ENCODE measurements around the gene RIPOR2.

Gene RIPOR2

GRCh38 chr6:24903681-24904080 is 32.1 kb downstream of the RIPOR2 start:
- H3K27ac ChIP-seq: no peak overlapping the region
- no peak for TF ChIP-seq ZFX (IDR thresholded peaks at IDR 0.05; ENCODE audit: borderline replicate concordance)
- TF ChIP-seq, protein P1, sequence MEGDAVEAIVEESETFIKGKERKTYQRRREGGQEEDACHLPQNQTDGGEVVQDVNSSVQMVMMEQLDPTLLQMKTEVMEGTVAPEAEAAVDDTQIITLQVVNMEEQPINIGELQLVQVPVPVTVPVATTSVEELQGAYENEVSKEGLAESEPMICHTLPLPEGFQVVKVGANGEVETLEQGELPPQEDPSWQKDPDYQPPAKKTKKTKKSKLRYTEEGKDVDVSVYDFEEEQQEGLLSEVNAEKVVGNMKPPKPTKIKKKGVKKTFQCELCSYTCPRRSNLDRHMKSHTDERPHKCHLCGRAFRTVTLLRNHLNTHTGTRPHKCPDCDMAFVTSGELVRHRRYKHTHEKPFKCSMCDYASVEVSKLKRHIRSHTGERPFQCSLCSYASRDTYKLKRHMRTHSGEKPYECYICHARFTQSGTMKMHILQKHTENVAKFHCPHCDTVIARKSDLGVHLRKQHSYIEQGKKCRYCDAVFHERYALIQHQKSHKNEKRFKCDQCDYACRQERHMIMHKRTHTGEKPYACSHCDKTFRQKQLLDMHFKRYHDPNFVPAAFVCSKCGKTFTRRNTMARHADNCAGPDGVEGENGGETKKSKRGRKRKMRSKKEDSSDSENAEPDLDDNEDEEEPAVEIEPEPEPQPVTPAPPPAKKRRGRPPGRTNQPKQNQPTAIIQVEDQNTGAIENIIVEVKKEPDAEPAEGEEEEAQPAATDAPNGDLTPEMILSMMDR (IDR thresholded peaks at IDR 0.05): no peak

GRCh38 chr6:24902782-24903181 is 33.0 kb downstream of the RIPOR2 start:
- no peak overlapping the region for H3K27ac ChIP-seq
- TF ChIP-seq, protein P1 (IDR thresholded peaks at IDR 0.05): no peak
- no peak for TF ChIP-seq ZFX (IDR thresholded peaks at IDR 0.05; ENCODE audit: borderline replicate concordance)

- TF ChIP-seq ZFX (IDR thresholded peaks at IDR 0.05; ENCODE audit: borderline replicate concordance): no peak
- TF ChIP-seq, protein P1 (IDR thresholded peaks at IDR 0.05): no peak
- H3K27ac ChIP-seq: no peak overlapping the region
Measured at GRCh38 chr6:24901698-24902328, 33.9 kb downstream of the RIPOR2 start.

DNA sequence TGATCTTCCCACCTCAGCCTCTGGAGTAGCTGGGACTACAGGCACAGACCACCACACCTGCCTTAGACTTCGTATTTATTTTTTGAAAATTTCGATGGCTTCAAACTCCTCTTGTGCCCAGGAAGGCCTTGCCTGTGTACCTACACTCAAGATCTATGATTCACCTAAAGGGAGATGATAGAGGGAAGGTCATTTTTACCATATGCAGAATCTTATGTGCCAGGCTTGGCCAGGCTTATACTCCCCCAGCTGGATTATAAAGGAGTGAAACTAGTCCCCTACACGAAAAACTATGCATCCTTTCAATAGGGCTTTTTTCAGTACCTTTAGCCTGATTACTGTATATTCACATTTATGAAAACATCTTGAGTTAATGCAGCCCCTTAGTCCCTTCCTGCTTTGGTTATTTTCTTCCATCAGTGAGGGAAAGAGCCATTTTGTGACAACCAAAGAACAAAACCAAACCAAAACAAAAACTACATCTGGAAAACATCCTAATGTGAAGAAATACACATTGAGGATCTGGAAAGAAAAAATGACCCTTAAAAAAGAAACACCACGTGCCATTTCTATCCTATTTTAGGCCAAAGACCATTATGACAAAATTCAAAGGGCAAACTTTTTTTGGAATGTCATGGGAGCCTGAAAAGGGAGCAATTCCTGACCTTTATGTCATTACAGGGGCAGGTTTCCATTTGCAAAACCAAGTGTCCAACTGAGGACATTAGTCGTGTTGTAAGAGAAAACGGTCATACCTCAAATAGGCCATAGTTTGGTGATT is 34.7 kb downstream of the RIPOR2 start:
- no peak for TF ChIP-seq ZFX (IDR thresholded peaks at IDR 0.05; ENCODE audit: borderline replicate concordance)
- TF ChIP-seq, protein P1 (IDR thresholded peaks at IDR 0.05): no peak
- no peak overlapping the region for H3K27ac ChIP-seq

- no peak for TF ChIP-seq ZFX (IDR thresholded peaks at IDR 0.05; ENCODE audit: borderline replicate concordance)
- TF ChIP-seq, protein P1 (IDR thresholded peaks at IDR 0.05): no peak
- no peak overlapping the region for H3K27ac ChIP-seq
Measured at GRCh38 chr6:24899997-24900325, 35.8 kb downstream of the RIPOR2 start.

DNA sequence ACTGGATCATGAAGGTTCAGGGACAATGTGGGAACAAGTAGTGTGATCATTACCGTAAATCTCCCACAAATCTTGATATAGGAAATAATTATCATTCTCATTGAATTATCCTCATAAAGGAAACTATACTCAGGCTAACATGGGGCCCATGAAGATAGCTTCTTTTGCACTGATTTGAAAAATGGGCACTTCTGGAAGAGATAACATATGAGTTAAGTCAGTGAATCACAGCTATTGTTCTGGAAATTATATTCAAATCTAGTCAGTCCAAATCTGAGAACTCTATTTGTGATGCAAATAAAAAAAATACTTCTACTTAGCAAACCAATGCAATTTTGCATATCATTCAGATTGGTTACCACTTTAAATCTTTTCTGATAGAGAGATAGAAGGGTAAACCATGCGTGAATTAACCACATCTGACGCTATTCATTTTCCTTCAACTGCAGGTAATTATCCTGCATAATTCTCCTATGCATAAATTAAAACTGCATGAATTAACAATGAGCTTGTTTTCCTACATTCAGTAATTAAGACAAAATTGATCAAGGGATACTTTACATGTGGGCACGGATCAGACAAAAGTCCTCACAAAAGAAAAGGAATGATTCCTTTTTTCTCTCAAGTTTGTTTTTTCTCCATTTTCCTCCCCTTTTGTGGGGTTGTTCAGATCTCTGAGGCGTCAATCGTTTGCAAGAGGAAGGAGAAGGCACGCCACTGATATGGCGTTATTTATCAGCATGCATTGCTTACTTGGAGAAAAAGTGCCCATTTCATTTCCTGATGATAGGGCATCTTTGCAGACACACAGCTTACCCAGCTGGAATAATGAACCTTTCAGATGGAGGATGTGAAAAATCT is 36.4 kb downstream of the RIPOR2 start:
- H3K27ac ChIP-seq: no peak overlapping the region

More for the DNA sequence above, 36.4 kb downstream of the RIPOR2 start:
- TF ChIP-seq, protein P1 (IDR thresholded peaks at IDR 0.05): no peak
- TF ChIP-seq ZFX (IDR thresholded peaks at IDR 0.05; ENCODE audit: borderline replicate concordance): no peak

Measured in 22Rv1 (cell line).